ENCODE measurements around the gene LMNA. TPM values are rescaled to one million over a fixed set of nuclear protein-coding genes. Genes with fewer than 3 reads are reported as not detected.

Gene LMNA
- total and polyA plus RNA-seq, 8 donors: 53.1 to 630 (median 244) TPM

DNA sequence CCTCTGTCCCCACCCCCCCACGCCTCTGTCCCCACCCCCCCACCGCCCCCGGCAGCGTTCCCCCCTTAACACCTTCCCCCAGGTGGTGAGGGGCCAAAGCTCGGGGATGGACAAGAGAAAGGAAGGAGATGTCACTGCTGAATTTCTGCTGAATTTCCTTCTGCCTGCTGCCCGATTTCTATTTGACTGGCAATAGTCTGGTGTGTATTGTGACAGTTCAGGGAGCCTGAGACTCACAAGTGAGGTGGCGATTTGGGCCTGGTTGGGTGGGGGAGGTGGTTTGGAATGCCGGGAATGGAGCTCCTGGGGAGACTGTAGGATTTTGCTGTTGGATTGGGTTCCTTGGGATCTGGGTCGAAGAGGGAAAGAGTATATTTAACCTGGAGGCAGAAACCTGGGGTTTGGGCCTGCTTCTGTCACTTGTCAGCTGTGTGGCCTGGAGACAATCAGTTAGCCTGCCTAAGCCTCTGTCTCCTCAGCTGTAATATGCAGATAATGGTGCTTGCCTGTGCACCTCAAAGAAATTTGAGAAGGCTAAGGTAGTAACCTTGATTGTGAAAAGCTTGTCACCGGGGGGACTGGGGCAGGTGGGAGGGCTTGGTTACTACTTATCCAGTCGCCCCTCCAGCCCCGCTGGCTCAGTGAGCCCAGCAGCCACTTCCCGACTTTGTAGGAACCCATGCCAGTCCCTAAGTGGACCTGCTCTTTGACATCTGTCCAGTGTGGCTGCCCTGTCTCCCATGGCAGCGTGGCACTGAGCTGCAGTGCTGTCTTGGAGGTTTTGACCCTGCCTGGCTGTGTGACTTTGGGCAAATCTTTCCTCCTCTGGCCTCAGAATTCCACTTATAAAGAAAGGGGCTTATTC, 7.7 kb upstream of the LMNA start:
- intact Hi-C loops (cut with DNase I; ENCODE audit: low total_unique reads): no loop called here
- no peaks in the 10 kb centered on the region for H3K36me3 ChIP-seq
- no peak for DNase-seq
- peak overlapping the region; percentile 26 to 44 (median 38) for H3K4me3 ChIP-seq
- TF ChIP-seq EP300 (IDR thresholded peaks at IDR 0.05): no peak
- TF ChIP-seq POLR2A (IDR thresholded peaks at IDR 0.05): no peak
- TF ChIP-seq, protein P1, sequence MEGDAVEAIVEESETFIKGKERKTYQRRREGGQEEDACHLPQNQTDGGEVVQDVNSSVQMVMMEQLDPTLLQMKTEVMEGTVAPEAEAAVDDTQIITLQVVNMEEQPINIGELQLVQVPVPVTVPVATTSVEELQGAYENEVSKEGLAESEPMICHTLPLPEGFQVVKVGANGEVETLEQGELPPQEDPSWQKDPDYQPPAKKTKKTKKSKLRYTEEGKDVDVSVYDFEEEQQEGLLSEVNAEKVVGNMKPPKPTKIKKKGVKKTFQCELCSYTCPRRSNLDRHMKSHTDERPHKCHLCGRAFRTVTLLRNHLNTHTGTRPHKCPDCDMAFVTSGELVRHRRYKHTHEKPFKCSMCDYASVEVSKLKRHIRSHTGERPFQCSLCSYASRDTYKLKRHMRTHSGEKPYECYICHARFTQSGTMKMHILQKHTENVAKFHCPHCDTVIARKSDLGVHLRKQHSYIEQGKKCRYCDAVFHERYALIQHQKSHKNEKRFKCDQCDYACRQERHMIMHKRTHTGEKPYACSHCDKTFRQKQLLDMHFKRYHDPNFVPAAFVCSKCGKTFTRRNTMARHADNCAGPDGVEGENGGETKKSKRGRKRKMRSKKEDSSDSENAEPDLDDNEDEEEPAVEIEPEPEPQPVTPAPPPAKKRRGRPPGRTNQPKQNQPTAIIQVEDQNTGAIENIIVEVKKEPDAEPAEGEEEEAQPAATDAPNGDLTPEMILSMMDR (IDR thresholded peaks at IDR 0.05): no peak
- no peak for TF ChIP-seq POLR2AphosphoS5 (IDR thresholded peaks at IDR 0.05)
- peak overlapping the region; percentile 90 to 96 (median 94) for H3K27ac ChIP-seq
- H3K4me1 ChIP-seq: peaks cover 40 to 71% (median 56%) of the 10 kb centered on the region in 4 donors
- no peaks in the 10 kb centered on the region for H3K9me3 ChIP-seq
- 28 to 44% (median 38%) methylated on average over 10 to 14 of the region's 14 CpGs for WGBS, 5 donors
- H3K27me3 ChIP-seq: no peaks in the 10 kb centered on the region

DNA sequence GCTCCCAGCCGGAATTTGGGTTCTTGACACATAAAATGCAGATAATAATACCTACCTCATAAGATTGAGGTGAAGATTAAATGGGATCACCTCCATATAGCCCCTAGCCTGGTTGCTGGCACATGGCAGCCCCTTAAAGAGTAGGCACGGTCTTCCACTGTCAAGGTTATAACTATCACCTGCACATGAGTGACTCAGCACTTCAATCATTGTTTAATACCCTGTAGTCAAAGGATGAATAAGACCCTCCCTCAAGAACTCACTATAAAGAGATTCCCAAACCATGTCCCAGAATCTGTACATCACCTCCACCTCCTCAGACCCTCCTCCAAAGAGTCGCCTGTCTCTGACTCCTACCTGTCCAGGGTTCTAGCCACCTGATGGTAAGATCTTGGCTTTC, 6.5 kb upstream of the LMNA start:
- intact Hi-C loops (cut with DNase I; ENCODE audit: low total_unique reads): no loop called here

DNA sequence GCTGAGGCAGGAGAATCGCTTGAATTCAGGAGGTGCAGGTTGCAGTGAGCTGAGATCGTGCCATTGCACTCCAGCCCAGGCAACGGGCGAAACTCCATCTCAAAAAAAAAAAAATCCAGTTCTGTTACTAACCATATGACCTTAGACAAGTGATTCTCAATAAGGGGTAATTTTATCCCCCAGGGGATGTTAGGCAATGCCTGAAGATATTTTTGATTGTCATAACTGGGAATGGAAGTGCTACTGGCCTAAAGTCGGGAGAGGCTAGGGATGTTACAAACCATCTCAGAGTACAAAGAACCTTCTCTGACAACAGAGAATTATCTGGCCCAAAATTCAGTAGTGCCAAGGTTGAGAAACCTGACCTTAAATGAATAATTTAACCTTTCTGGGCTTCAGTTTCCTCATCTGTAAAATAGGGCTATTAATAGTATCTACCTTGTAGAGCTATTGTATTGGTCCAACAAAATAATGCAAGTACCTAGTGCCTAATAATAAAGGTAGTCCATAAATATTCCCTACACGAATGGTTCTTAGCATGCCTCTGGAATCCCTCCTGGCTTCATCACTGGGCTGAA, 5.8 kb upstream of the LMNA start:
- no peaks in the 10 kb centered on the region for H3K9me3 ChIP-seq
- 86 to 95% (median 89%) methylated on average over 6 of the region's 6 CpGs for WGBS, 5 donors
- no peaks in the 10 kb centered on the region for H3K36me3 ChIP-seq
- no peak overlapping the region for H3K4me3 ChIP-seq
- peak overlapping the region in 4 of 5 donors; percentile 18 to 96 (median 94) for H3K27ac ChIP-seq
- no peaks in the 10 kb centered on the region for H3K27me3 ChIP-seq
- intact Hi-C loops (cut with DNase I; ENCODE audit: low total_unique reads): no loop called here
- no peak for DNase-seq
- TF ChIP-seq, protein P1 (IDR thresholded peaks at IDR 0.05): no peak
- H3K4me1 ChIP-seq: peaks cover 33 to 71% (median 44%) of the 10 kb centered on the region in 4 donors

More for the DNA sequence above, 6.5 kb upstream of the LMNA start:
- no peak for DNase-seq
- H3K4me3 ChIP-seq: no peak overlapping the region
- H3K36me3 ChIP-seq: no peaks in the 10 kb centered on the region
- WGBS, 5 donors: 77 to 89% (median 82%) methylated on average over 3 of the region's 3 CpGs
- H3K27ac ChIP-seq: peak overlapping the region in 3 of 5 donors; percentile 93 to 96 (median 94)
- H3K9me3 ChIP-seq: no peaks in the 10 kb centered on the region
- TF ChIP-seq POLR2A (IDR thresholded peaks at IDR 0.05): no peak
- no peak for TF ChIP-seq POLR2AphosphoS5 (IDR thresholded peaks at IDR 0.05)
- H3K4me1 ChIP-seq: peaks cover 38 to 71% (median 47%) of the 10 kb centered on the region in 4 donors
- no peaks in the 10 kb centered on the region for H3K27me3 ChIP-seq

DNA sequence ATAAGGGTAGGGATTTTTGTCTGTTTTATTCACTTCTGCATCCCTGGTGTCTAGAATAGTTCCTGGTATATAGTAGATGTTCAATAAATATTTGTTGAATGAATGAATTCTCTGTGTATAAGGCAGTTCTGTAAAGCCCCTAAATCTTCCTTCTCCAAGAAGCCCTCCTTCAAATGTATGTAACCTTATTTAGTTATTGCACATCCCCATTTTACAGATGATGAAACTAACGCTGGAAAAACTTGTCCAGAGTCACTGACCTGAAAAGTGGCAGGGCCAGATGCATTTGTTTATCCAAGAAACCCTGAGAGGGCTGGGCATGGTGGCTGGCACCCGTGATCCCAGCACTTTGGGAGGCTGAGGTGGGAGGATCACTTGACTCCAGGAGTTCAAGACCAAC, 4.3 kb upstream of the LMNA start:
- no peak overlapping the region for H3K27ac ChIP-seq
- H3K36me3 ChIP-seq: no peaks in the 10 kb centered on the region
- WGBS, 5 donors: 52 to 77% (median 67%) methylated on average over 2 of the region's 2 CpGs
- no peaks in the 10 kb centered on the region for H3K27me3 ChIP-seq
- no peak for DNase-seq
- TF ChIP-seq POLR2A (IDR thresholded peaks at IDR 0.05): no peak
- no peak for TF ChIP-seq EP300 (IDR thresholded peaks at IDR 0.05)
- TF ChIP-seq POLR2AphosphoS5 (IDR thresholded peaks at IDR 0.05): no peak
- TF ChIP-seq, protein P1 (IDR thresholded peaks at IDR 0.05): no peak
- peaks cover 24 to 65% (median 39%) of the 10 kb centered on the region in 4 donors for H3K4me1 ChIP-seq
- intact Hi-C loops (cut with DNase I; ENCODE audit: low total_unique reads): no loop called here
- no peaks in the 10 kb centered on the region for H3K9me3 ChIP-seq
- no peak overlapping the region for H3K4me3 ChIP-seq

All from stomach (tissue), 9 donors.